ENCODE results near the gene CELSR2.
A peak's percentile ranks its signal among the peaks of the same experiment; 100 is the strongest.
"Not testable (repeated sequence)": the region's sequence is repeated elsewhere in the genome, so short reads cannot be mapped to it uniquely, and the experiment has no call there.

The CELSR2 gene

DNA sequence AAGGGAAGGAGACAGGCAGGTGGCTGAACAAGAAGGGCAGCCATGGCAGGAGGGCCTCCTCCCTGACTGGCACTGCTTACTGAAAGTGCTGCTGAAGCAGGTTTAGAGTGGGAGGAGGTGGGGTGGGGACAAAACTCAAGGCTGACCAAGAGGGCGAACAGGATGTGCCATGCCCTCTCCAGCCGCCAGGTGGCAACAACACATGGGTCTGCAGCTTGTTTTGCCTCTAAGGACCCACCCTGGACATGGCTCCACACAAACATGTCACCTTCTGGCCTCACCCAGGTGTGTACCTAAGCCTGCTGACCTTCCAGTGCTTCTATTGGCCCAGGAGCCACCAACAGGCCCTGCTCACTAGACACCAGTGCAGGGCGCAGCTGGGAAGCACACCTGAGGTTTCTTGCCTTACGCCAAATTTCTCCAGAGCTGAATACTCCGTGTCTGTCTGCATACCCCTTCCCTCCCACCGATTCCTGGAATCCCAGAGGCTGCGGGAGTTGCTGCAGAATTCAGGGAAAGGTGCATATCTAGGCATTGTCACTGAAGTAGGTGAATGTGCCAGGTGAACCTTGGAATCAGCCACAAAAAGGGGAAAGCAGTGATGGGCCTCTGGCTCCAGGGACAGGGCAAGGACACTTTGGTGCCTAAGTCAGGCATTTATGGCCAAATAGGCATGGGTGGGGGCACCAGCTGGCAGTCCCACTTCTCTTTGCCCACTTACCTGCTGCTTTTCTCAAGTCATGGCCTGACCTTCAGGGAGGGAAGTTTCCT lies 28.3 kb downstream of the CELSR2 start:
- DNase-seq (ENCODE audit: insufficient read length, low spot score) (peak; percentile 75), FAIRE-seq (peak; percentile 94)
- TF ChIP-seq POLR2AphosphoS5 (IDR thresholded peaks at IDR 0.05; ENCODE audit: low read depth, low read length): no peak
- TF ChIP-seq PAX5 (IDR thresholded peaks at IDR 0.05; ENCODE audit: insufficient read depth, low read length, severe bottlenecking): no peak
- no peak for TF ChIP-seq POLR2A (IDR thresholded peaks at IDR 0.05; ENCODE audit: low read depth, low read length)
- TF ChIP-seq POU2F2 (IDR thresholded peaks at IDR 0.05; ENCODE audit: low read depth, low read length): no peak
- TF ChIP-seq SPI1 (IDR thresholded peaks at IDR 0.05; ENCODE audit: low read depth, low read length): no peak
- no peak for TF ChIP-seq TAF1 (IDR thresholded peaks at IDR 0.05; ENCODE audit: low read depth, low read length)

DNA sequence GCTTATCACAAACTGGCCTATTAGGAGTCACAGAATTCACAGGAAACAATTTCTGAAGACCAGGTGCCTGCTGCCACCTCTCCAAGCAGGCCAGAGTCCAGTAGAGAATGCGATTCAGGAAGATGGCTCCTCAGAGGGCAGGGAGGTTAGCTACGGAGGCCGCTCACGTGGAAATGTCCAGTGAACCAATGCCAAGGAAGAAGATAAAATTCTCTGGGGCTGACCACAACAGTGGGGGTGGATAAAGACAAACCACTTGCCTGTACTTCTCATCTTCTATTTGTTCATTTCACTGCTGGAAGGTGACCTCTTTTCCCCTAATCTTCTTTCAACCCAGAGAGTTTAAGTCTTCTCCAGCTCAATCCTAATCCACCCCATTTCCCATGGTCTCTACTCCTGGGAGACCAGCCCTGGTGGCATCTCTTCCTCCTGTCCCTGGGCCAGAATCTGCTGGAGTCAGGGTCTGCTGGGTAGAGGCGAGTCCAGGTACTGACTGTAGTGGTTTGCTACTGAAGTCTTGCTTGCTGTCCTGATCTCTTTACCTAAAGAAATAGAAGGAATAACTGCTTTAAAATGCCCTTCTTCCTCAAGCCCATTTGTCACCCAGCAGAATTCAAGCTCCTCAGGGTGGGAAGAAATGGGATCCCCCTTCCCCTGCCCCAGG lies 30.4 kb downstream of the CELSR2 start:
- FAIRE-seq (no peak), DNase-seq (ENCODE audit: insufficient read length, low spot score) (no peak)
- TF ChIP-seq PAX5 (IDR thresholded peaks at IDR 0.05; ENCODE audit: insufficient read depth, low read length, severe bottlenecking) (no peak), POLR2AphosphoS5 (IDR thresholded peaks at IDR 0.05; ENCODE audit: low read depth, low read length) (no peak), TAF1 (IDR thresholded peaks at IDR 0.05; ENCODE audit: low read depth, low read length) (no peak), POLR2A (IDR thresholded peaks at IDR 0.05; ENCODE audit: low read depth, low read length) (no peak), SPI1 (IDR thresholded peaks at IDR 0.05; ENCODE audit: low read depth, low read length) (no peak), POU2F2 (IDR thresholded peaks at IDR 0.05; ENCODE audit: low read depth, low read length) (no peak)

DNA sequence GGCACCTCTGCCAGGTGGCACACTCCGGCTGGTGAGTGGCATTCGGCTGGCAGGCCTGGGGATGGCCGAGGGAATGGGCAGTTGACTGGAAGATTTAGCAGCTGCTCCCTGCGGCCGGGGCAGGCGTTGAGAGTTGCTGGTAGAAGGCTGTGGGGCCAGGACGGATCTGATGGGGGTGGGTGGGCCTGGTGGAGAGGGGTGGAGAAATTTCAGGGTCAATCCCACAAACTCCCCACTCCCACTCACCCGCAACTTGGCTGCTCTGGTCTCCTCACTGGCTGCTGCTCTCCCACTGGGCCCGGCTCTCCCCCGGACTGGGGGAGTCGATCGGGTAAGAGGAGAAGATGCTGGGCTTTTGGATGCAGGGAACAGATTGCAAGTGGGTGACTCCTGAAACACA lies 31.5 kb downstream of the CELSR2 start:
- FAIRE-seq (no peak), DNase-seq (ENCODE audit: insufficient read length, low spot score) (no peak)
- TF ChIP-seq PAX5 (IDR thresholded peaks at IDR 0.05; ENCODE audit: insufficient read depth, low read length, severe bottlenecking) (no peak), POU2F2 (IDR thresholded peaks at IDR 0.05; ENCODE audit: low read depth, low read length) (no peak), POLR2AphosphoS5 (IDR thresholded peaks at IDR 0.05; ENCODE audit: low read depth, low read length) (no peak), POLR2A (IDR thresholded peaks at IDR 0.05; ENCODE audit: low read depth, low read length) (no peak), TAF1 (IDR thresholded peaks at IDR 0.05; ENCODE audit: low read depth, low read length) (no peak), SPI1 (IDR thresholded peaks at IDR 0.05; ENCODE audit: low read depth, low read length) (no peak)

DNA sequence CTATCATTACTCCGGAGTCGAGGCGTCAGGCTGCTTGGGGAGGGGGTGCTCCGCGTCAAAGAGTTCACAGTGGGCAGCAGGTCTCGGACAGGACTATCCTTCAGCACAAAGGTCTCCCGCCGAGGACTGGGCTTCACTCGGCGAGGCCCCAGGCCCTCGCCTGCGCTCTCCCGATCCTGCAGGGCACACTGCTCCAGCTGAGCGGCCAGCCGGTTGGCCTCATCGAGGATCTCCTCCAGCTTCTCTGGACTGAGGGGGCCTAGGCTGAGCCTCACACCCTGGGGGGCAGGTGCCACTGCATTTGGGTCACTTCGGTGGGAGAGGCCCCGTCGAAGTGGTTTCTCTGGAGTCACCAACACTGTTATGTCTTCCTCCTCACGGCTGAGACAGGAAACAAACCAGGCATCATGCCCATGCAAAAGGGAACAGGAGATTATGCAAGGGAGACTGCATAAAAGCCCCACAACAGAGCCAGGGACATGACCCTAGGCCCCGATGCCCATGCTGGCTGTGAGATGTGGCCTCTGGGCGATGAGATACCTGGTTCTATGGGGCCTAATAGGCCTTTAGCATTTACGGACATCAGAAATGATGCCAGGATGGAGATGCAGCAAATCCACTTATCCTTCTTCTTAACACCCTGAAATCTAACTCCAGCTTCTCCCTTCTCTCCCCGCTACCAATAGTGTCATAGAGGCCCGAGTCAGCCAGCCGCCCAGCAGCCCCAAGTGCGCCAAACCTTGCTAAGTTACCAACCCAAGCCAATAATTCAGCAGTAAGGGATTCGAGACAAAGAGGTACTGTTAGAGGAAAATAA lies 32.5 kb downstream of the CELSR2 start:
- TF ChIP-seq TAF1 (IDR thresholded peaks at IDR 0.05; ENCODE audit: low read depth, low read length): no peak
- no peak for TF ChIP-seq SPI1 (IDR thresholded peaks at IDR 0.05; ENCODE audit: low read depth, low read length)
- no peak for TF ChIP-seq POU2F2 (IDR thresholded peaks at IDR 0.05; ENCODE audit: low read depth, low read length)
- no peak for TF ChIP-seq POLR2A (IDR thresholded peaks at IDR 0.05; ENCODE audit: low read depth, low read length)
- no peak for TF ChIP-seq POLR2AphosphoS5 (IDR thresholded peaks at IDR 0.05; ENCODE audit: low read depth, low read length)
- TF ChIP-seq PAX5 (IDR thresholded peaks at IDR 0.05; ENCODE audit: insufficient read depth, low read length, severe bottlenecking): no peak
- DNase-seq (ENCODE audit: insufficient read length, low spot score): no peak
- no peak for FAIRE-seq

DNA sequence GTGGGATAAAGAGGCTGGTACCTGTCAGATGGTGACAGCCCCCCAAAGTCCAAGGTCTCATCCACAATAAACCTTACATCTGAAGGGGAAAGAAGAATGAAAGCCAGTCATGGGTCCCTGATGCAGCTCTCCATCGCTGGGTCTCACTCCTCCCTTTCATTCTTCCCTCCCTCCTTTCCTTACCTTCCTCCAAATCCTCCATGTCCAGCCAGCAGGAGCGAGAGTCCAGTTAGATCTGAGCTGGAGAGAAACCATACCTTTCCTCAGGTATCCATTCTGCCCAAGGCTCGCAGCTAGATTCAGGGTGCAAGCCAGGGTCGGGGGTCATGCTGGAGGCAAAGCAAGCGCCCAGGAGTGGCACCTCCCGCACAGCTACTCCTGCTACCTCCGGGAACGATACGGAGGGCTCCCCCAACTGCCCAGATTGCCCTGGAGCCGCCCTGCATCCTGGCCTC lies 33.2 kb downstream of the CELSR2 start:
- DNase-seq (ENCODE audit: insufficient read length, low spot score): no peak
- no peak for FAIRE-seq

DNA sequence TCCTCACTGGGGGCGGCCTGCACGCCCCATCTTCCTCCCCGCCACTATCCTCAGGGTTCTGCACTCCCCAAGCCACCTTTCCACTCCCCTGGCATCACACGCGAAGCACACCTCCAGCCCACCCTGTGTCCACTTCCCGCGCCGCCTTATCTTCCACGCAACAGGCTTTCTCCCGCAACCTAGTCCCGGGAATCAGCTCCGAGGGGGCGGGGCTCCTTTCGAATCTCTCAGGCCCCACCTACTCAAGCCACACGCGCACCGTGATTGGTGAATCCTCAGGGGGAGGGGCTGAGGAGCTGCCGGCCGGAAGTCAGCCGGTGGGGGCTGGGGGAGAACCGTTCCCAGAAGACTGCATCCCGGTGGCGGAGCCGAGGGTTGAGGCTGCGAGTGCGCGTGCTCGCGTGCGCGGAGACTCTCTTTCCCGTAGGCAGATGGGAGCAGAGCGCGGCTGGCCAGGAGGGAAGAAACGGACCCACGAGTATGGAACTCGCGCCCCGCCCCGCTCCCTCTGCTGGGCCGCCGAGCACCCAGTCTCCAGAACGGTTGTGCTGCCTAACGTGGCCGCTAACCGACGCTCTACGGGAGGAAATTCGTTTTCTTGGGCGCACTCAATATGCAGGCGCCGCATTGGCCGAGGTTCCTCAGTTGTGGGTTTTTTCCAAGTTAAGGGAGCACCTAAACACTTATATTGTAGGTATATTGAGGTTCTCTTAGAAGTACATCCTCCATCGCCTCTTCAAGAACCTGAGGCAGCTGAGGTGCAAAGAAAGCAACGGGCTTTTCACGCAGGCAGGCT lies 33.8 kb downstream of the CELSR2 start, which contains the start of gene PSRC1:
PSRC1 (minus strand) TSS at position 194 of the 796 bp plus-strand sequence.
- DNase-seq (ENCODE audit: insufficient read length, low spot score) (peak; percentile 98), FAIRE-seq (peak; percentile 81)
- TF ChIP-seq POU2F2 (IDR thresholded peaks at IDR 0.05; ENCODE audit: low read depth, low read length) (peak; percentile 60; the same call in 1 of the 2 replicates), PAX5 (IDR thresholded peaks at IDR 0.05; ENCODE audit: insufficient read depth, low read length, severe bottlenecking) (no peak)

More for the DNA sequence above, 33.2 kb downstream of the CELSR2 start:
- TF ChIP-seq POLR2A (IDR thresholded peaks at IDR 0.05; ENCODE audit: low read depth, low read length): no peak
- TF ChIP-seq POU2F2 (IDR thresholded peaks at IDR 0.05; ENCODE audit: low read depth, low read length): no peak
- TF ChIP-seq POLR2AphosphoS5 (IDR thresholded peaks at IDR 0.05; ENCODE audit: low read depth, low read length): no peak
- TF ChIP-seq SPI1 (IDR thresholded peaks at IDR 0.05; ENCODE audit: low read depth, low read length): no peak
- no peak for TF ChIP-seq PAX5 (IDR thresholded peaks at IDR 0.05; ENCODE audit: insufficient read depth, low read length, severe bottlenecking)
- TF ChIP-seq TAF1 (IDR thresholded peaks at IDR 0.05; ENCODE audit: low read depth, low read length): no peak

DNA sequence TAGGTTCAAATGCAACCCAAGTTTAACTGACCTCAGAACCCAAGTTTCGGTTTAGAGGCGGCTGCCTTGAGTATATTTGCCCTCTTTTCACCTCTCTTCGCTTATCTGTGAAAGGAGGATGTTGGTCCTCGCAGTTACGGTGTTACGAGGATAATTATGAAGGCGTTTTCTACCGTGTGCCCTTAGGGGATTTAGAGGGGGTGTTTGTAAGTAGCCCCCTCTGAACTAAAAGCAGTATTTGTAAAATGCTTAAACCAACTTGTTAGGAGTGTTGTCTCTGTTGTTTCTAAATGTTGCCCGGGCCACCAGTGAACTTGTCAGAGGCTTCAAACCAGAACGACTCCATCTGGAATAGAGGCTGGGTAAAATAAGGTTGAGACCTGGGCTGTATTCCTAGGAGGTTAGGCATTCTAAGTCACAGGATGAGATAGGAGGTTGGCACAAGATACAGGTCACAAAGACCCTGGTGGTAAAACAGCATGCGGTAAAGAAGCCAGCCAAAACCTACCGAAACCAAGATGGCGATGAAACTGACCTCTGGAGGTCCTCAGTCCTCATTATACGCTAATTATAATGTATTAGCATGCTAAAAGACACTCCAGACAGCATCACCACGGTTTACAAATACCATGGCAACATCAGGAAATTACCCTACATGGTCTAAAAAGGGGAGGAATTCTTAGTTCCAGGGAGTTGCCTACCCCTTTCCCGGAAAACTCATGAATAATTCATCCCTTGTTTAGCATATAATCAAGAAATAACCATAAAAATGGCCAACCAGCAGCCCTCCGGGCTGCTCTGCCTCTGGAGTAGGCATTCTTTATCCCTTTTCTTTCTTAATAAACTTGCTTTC lies 34.6 kb downstream of the CELSR2 start:
- no peak for TF ChIP-seq PAX5 (IDR thresholded peaks at IDR 0.05; ENCODE audit: insufficient read depth, low read length, severe bottlenecking)
- no peak for TF ChIP-seq TAF1 (IDR thresholded peaks at IDR 0.05; ENCODE audit: low read depth, low read length)
- TF ChIP-seq POU2F2 (IDR thresholded peaks at IDR 0.05; ENCODE audit: low read depth, low read length): no peak
- no peak for TF ChIP-seq POLR2A (IDR thresholded peaks at IDR 0.05; ENCODE audit: low read depth, low read length)
- no peak for TF ChIP-seq POLR2AphosphoS5 (IDR thresholded peaks at IDR 0.05; ENCODE audit: low read depth, low read length)
- no peak for TF ChIP-seq SPI1 (IDR thresholded peaks at IDR 0.05; ENCODE audit: low read depth, low read length)
- no peak for DNase-seq (ENCODE audit: insufficient read length, low spot score)
- no peak for FAIRE-seq

DNA sequence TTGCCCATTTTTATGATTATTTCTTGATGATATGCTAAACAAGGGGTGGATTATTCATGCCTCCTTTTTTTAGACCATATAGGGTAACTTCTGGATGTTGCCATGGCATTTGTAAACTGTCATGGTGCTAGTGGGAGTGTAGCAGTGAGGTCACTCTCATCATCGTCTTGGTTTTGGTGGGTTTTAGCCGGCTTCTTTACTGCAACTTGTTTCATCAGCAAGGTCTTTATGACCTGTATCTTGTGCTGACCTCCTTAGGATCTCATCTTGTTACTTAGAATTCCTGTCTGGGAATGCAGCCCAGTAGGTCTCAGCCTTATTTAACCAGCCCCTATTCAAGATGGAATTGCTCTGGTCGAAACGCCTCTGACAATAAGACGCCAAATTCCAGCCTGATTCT lies 37.4 kb downstream of the CELSR2 start:
- not testable (repeated sequence) for FAIRE-seq; DNase-seq (ENCODE audit: insufficient read length, low spot score)

Measured in GM12891 (cell line).